ENCODE data around the gene FCGR2B. TPM values are rescaled to one million over a fixed set of nuclear protein-coding genes. Genes with fewer than 3 reads are reported as not detected.

Gene FCGR2B
- total and polyA plus RNA-seq, 2 donors (not counting 1 experiment from before 2014, with no cell fraction given), result 144 to 282 TPM

DNA sequence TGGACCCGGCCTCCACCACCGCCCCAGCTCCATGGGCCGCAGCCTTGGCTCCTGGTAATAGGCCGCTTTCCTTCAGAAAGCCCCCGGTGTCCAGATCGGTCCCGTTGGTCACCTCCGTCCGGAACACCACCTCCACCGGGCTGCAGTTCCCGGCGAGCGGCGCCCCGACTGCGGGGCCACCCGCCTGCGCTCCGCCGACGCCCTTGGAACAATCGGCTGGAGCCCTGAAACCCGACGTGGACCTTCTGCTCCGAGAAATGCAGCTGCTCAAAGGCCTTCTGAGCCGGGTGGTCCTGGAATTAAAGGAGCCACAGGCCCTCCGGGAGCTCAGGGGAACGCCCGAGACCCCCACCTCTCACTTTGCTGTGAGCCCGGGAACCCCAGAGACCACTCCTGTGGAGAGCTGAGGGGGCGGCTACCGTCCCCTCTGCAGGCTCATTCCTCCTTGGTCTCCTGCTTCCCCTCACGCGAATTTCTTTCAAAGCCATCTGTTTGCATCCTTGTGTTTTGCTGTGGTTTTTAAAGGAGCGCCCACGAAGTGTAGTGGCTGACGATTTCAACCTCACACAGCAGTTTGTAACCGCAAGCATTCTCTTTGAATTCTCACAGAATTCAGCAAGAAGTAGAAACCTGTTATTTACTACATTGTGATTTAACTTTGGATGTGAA lies 64.4 kb downstream of the FCGR2B start:
- under 1% methylated on average over 34 of the region's 38 CpGs for WGBS (ENCODE audit: insufficient coverage)

More for the DNA sequence above, 64.4 kb downstream of the FCGR2B start:
- Histone ChIP-seq H3K27ac (ENCODE audit: low read length in 2 of 2) (peak overlapping the region; percentile 62 to 73), H3K9ac (ENCODE audit: low read length) (peak overlapping the region; percentile 83), H3K9me3 (ENCODE audit: control extremely low read depth in 1 of 3, control insufficient read depth in 2 of 3, insufficient read depth in 1 of 3, low read length in 2 of 3) (no peaks in the 10 kb centered on the region), H3K4me1 (ENCODE audit: control insufficient read depth in 2 of 2, insufficient read depth in 2 of 2, low read length in 2 of 2) (peaks cover 15 to 29% of the 10 kb centered on the region in 2 donors), H3K4me3 (ENCODE audit: control extremely low read depth in 1 of 5, extremely low read depth in 1 of 5, insufficient read depth in 1 of 5, low read depth in 2 of 5, low read length in 4 of 5) (peak overlapping the region; percentile 15 to 88 (median 85)), H3K4me2 (replicated peaks; ENCODE audit: low read depth, low read length, poor library complexity, severe bottlenecking) (peak overlapping the region; percentile 97), H4K20me1 (ENCODE audit: control insufficient read depth, insufficient read depth, low read length, poor library complexity, severe bottlenecking) (no peaks in the 10 kb centered on the region), H3K27me3 (replicated peaks in 1 of 4; ENCODE audit: control extremely low read depth in 1 of 4, control insufficient read depth in 3 of 4, insufficient read depth in 4 of 4, low read length in 3 of 4) (peaks cover 0 to 7% (median 0%) of the 10 kb centered on the region in 4 experiments), H3K36me3 (replicated peaks in 1 of 2; ENCODE audit: control extremely low read depth in 1 of 2, control insufficient read depth in 1 of 2, extremely low read depth in 1 of 2, insufficient read depth in 2 of 2, low read length in 1 of 2) (no peaks in the 10 kb centered on the region), H2AFZ (ENCODE audit: insufficient read depth, low read depth, low read length, poor library complexity, severe bottlenecking) (peak overlapping the region; percentile 93), H3K79me2 (ENCODE audit: control insufficient read depth, insufficient read depth, low read length) (no peaks in the 10 kb centered on the region)
- no peak for TF ChIP-seq EZH2 (IDR thresholded peaks at IDR 0.05; ENCODE audit: borderline replicate concordance, insufficient read depth, low read depth, low read length, poor library complexity, severe bottlenecking)
- TF ChIP-seq, protein P1, sequence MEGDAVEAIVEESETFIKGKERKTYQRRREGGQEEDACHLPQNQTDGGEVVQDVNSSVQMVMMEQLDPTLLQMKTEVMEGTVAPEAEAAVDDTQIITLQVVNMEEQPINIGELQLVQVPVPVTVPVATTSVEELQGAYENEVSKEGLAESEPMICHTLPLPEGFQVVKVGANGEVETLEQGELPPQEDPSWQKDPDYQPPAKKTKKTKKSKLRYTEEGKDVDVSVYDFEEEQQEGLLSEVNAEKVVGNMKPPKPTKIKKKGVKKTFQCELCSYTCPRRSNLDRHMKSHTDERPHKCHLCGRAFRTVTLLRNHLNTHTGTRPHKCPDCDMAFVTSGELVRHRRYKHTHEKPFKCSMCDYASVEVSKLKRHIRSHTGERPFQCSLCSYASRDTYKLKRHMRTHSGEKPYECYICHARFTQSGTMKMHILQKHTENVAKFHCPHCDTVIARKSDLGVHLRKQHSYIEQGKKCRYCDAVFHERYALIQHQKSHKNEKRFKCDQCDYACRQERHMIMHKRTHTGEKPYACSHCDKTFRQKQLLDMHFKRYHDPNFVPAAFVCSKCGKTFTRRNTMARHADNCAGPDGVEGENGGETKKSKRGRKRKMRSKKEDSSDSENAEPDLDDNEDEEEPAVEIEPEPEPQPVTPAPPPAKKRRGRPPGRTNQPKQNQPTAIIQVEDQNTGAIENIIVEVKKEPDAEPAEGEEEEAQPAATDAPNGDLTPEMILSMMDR (IDR thresholded peaks at IDR 0.05), result no peak
- H3K9me3 Mint-ChIP-seq (ENCODE audit: insufficient read depth), result no peaks in the 10 kb centered on the region
- H3K4me3 Mint-ChIP-seq, result peak overlapping the region; percentile 100
- peak overlapping the region; percentile 97 for H3K27ac Mint-ChIP-seq
- DNase-seq, result peak; percentile 59
- ChIA-PET POLR2A (interaction anchor here (0.6 to 4.1 kb wide), 9 partner anchors 8 to 327 kb away, joined by 3 to 82 read pairs (median 6); partner anchors contain the start of genes DUSP12, FCGR2A and FCRLA), CTCF (interaction anchor here (0.8 to 8.6 kb wide), 8 partner anchors 11 to 951 kb away, joined by 3 to 142 read pairs (median 4); partner anchors contain the start of genes DUSP12 and FCRLA)
- intact Hi-C loops (cut with micrococcal nuclease), result loop anchor here (1.0 to 5.0 kb wide), 3 partner anchors 12 to 45 kb away; partner anchors contain the start of gene FCRLA
- H3K27me3 Mint-ChIP-seq, result no peaks in the 10 kb centered on the region
- peaks cover 43% of the 10 kb centered on the region for H3K4me1 Mint-ChIP-seq
- ATAC-seq (ENCODE audit: low read depth), result no peak

Small RNAs within 50 kb of the gene (small RNA-seq; reads per million reads assigned to genes)
- gene RF00019 (ENCODE audit: insufficient read length, low read depth, low replicate concordance), result not detected

Other genes starting within 250 kb of the FCGR2B start
- 14.4 and 15.5 TPM in 2 replicates for gene FCGR2A, start 157.7 kb upstream of the FCGR2B start, total RNA-seq
- gene FCGR2A, start 157.7 kb upstream of the FCGR2B start, polyA plus RNA-seq, result 7.7 and 12.0 TPM in 2 replicates
- gene HSPA6, start 138.6 kb upstream of the FCGR2B start, total RNA-seq, result 11.2 and 11.9 TPM in 2 replicates
- 2.6 and 8.5 TPM in 2 replicates for gene HSPA6, start 138.6 kb upstream of the FCGR2B start, polyA plus RNA-seq
- 0.92 and 1.3 TPM in 2 replicates for gene FCGR3A, start 113.3 kb upstream of the FCGR2B start, total RNA-seq
- gene FCGR3A, start 113.3 kb upstream of the FCGR2B start, polyA plus RNA-seq, result 1.5 and 3.1 TPM in 2 replicates
- not detected in 2 replicates for gene FCGR3B, start 32.0 kb upstream of the FCGR2B start, total RNA-seq
- gene FCGR3B, start 32.0 kb upstream of the FCGR2B start, polyA plus RNA-seq, result 0.13 and 0.27 TPM in 2 replicates
- gene FCRLA, start 44.1 kb downstream of the FCGR2B start, total RNA-seq, result 140 and 142 TPM in 2 replicates
- 105 and 248 TPM in 2 replicates for gene FCRLA, start 44.1 kb downstream of the FCGR2B start, polyA plus RNA-seq
- gene FCRLB, start 58.4 kb downstream of the FCGR2B start, total RNA-seq, result 3.0 and 3.8 TPM in 2 replicates
- 1.8 and 6.4 TPM in 2 replicates for gene FCRLB, start 58.4 kb downstream of the FCGR2B start, polyA plus RNA-seq
- gene DUSP12, start 86.6 kb downstream of the FCGR2B start, total RNA-seq, result 41.2 and 41.9 TPM in 2 replicates
- gene DUSP12, start 86.6 kb downstream of the FCGR2B start, polyA plus RNA-seq, result 29.5 and 32.4 TPM in 2 replicates
- gene ATF6, start 103.2 kb downstream of the FCGR2B start, total RNA-seq, result 25.6 and 26.6 TPM in 2 replicates
- 5.7 and 6.8 TPM in 2 replicates for gene ATF6, start 103.2 kb downstream of the FCGR2B start, polyA plus RNA-seq

All from B cell (primary cell).